ENCODE results near the gene ZNF860.
"Not testable (repeated sequence)": the region's sequence is repeated elsewhere in the genome, so short reads cannot be mapped to it uniquely, and the experiment has no call there.

ZNF860 gene

GRCh38 chr3:31980530-31981205, 882 bp upstream of the ZNF860 start:
- CTCF ChIA-PET, result no interaction called here
- no peak for TF ChIP-seq CTCF (IDR thresholded peaks at IDR 0.05; ENCODE audit: control extremely low read depth, extremely low read depth, low read depth, missing control alignments)
- POLR2A ChIA-PET, result no interaction called here
- DNase-seq (ENCODE audit: extremely low spot score), result peak; percentile 52

- POLR2A ChIA-PET, result no interaction called here
Measured at GRCh38 chr3:31984321-31984720, 2.8 kb downstream of the ZNF860 start.

DNA sequence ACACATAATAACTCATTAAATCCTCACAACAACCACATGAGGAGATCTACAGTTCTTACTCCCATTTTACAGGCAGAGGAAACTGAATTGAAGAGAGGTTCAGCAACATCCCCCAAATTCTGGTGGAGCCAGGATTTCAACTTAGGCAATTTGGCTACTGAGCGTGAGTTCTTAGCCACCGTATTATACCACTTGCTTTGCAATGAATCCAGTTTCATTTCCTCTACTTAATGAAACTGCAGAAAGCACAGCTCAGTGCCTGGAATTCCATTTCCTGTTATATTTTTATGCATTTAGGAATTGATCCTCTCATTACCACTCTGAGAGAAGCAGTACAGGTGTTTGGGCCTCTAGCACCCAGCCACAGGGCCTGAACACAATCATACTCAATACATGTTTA, 4.3 kb downstream of the ZNF860 start:
- ChIA-PET POLR2A (no interaction called here), CTCF (interaction anchor here (1.0 to 1.6 kb wide), 2 partner anchors 10 to 12 kb away, joined by 3 read pairs; no protein-coding TSS in a partner anchor)
- TF ChIP-seq CTCF (IDR thresholded peaks at IDR 0.05; ENCODE audit: control extremely low read depth, extremely low read depth, low read depth, missing control alignments), result no peak
- DNase-seq (ENCODE audit: extremely low spot score), result no peak

More at GRCh38 chr3:31984321-31984720, 2.8 kb downstream of the ZNF860 start:
- no peak for DNase-seq (ENCODE audit: extremely low spot score)
- no peak for TF ChIP-seq CTCF (IDR thresholded peaks at IDR 0.05; ENCODE audit: control extremely low read depth, extremely low read depth, low read depth, missing control alignments)
- CTCF ChIA-PET, result interaction anchor here (1.5 to 2.4 kb wide), 2 partner anchors 14 to 18 kb away, joined by 4 to 8 read pairs; no protein-coding TSS in a partner anchor

- TF ChIP-seq CTCF (IDR thresholded peaks at IDR 0.05; ENCODE audit: control extremely low read depth, extremely low read depth, low read depth, missing control alignments), result no peak
- ChIA-PET POLR2A (no interaction called here), CTCF (no interaction called here)
- no peak for DNase-seq (ENCODE audit: extremely low spot score)
Measured at GRCh38 chr3:31988271-31988670, 6.7 kb downstream of the ZNF860 start.

GRCh38 chr3:31992995-31993394, 11.4 kb downstream of the ZNF860 start:
- DNase-seq (ENCODE audit: extremely low spot score); POLR2A ChIA-PET: not testable (repeated sequence)
- CTCF ChIA-PET, result interaction anchor here (1.6 kb wide), 1 partner anchor 22 kb away, joined by 3 read pairs; no protein-coding TSS in a partner anchor

- no peak for DNase-seq (ENCODE audit: extremely low spot score)
- ChIA-PET POLR2A (no interaction called here), CTCF (interaction anchor here (1.6 kb wide), 1 partner anchor 23 kb away, joined by 3 read pairs; no protein-coding TSS in a partner anchor)
- TF ChIP-seq CTCF (IDR thresholded peaks at IDR 0.05; ENCODE audit: control extremely low read depth, extremely low read depth, low read depth, missing control alignments), result no peak
Measured at GRCh38 chr3:31993843-31994242, 12.3 kb downstream of the ZNF860 start.

DNA sequence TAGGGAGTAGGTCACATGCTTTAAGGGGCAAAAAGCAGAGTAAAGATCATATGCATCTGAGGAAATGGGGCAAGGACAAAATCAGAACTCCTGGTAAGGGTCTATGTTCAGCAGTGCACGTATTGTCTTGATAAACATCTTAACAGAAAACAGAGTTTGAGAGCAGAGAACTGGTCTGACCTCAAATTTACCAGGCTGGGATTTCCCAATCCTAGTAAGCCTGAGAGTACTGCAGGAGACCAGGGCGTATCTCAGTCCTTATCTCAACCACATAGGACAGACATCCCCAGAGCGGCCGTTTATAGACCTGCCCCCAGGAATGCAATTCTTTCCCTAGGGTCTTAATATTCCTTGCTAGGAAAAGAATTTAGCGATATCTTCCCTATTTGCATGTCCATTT, 13.5 kb downstream of the ZNF860 start:
- DNase-seq (ENCODE audit: extremely low spot score); POLR2A ChIA-PET; CTCF ChIA-PET: not testable (repeated sequence)

Data from GM10248 (cell line).